GM13977 (cell line): ENCODE data around the gene TRMT112.

Experiments
- DNase-seq: peaks from one replicate; pipeline ENCODE4 v3.0.0; 2012; ENCODE audit warnings: low spot score
- in situ Hi-C: fragments of 300-500 bp; cut with MboI; formaldehyde crosslinking; loops from one replicate; pipeline ENCODE4 v1.12.0; 2022; ENCODE audit warnings: low sequenced_read_pairs, low pct_unique_long_range_greater_than_20kb, mixed read lengths, inconsistent platforms; ENCODE audit not compliant: unreplicated experiment
- TF ChIP-seq, protein P1 (sequence below): IDR thresholded peaks from 2 replicates; pipeline ENCODE4 v1.5.1; 2012; ENCODE audit warnings: mild to moderate bottlenecking, control low read depth; ENCODE audit not compliant: insufficient read depth; ENCODE audit errors: extremely low read depth, missing control alignments

Gene TRMT112

DNA sequence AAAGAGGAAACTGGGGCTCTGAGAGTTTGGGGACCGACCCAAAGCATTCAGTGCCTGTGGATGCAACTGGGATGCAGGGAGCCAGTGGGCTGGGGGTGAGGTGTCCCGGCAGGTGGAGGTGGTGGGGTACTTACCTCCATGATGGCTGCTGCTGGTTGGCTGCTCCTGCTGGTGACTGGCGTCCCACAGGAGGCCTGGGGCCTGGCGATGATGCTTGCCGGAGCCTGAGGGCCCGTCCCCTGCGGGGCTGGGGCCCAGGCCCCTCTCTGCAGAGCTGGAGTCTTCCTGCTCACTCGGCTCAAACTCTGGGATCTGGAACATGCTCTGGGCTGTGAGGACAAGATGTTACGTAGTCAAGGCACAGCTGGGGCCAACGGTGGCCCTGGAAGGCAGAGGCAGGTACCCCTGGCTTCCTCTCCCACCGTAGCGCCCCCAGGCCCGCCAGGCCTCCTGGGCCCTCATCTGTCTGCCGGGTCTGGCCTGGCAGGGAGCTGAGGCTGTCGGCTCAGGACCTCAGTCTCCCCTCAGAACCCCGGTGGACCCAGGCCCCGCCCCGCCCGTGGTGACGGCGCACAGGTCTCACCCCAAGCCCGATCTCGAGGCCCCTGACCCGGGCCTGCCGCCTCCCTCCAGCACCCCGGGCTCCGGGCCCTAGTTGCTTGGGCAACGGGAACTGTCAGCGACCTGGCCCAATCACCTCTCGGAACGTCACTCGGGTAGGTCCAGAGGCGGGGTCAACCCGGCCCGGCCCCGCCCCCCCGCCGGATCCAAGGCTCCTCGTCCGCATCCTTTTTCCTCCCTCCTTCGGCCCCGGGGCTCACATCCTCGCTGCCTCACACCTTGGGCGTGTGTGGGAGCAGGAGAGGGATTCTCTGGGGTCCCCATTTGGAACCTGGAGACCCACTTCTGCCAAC, 33.1 kb downstream of the TRMT112 start, which contains the start of gene BAD:
TSS of gene BAD (minus strand) at position 618 of the 914 bp plus-strand sequence. CDS start at position 321, 297 bp downstream.
- DNase-seq = peak; percentile 99
- in situ Hi-C loops = no loop called here
- TF ChIP-seq, protein P1, sequence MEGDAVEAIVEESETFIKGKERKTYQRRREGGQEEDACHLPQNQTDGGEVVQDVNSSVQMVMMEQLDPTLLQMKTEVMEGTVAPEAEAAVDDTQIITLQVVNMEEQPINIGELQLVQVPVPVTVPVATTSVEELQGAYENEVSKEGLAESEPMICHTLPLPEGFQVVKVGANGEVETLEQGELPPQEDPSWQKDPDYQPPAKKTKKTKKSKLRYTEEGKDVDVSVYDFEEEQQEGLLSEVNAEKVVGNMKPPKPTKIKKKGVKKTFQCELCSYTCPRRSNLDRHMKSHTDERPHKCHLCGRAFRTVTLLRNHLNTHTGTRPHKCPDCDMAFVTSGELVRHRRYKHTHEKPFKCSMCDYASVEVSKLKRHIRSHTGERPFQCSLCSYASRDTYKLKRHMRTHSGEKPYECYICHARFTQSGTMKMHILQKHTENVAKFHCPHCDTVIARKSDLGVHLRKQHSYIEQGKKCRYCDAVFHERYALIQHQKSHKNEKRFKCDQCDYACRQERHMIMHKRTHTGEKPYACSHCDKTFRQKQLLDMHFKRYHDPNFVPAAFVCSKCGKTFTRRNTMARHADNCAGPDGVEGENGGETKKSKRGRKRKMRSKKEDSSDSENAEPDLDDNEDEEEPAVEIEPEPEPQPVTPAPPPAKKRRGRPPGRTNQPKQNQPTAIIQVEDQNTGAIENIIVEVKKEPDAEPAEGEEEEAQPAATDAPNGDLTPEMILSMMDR = no peak

DNA sequence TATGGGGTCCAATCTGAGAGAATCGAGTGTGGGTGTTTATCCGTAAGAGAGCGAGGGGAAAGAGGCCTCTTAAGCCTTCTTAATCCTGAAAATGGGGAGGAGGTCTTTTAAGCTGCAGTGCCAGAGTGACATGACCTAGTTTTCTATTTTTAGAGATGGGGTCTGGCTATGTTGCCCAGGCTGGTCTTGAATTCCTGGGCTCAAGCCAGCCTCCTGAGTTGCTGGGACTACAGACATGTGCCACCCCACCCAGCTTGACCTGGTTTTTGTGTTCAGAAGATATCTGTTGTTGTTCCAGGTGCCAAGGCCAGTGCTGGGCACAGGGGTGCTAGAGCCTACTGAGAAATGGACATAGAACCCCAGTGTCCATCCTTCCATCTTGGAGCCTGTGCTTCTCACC, 34.3 kb downstream of the TRMT112 start:
- in situ Hi-C loops = no loop called here
- TF ChIP-seq, protein P1 = no peak

DNA sequence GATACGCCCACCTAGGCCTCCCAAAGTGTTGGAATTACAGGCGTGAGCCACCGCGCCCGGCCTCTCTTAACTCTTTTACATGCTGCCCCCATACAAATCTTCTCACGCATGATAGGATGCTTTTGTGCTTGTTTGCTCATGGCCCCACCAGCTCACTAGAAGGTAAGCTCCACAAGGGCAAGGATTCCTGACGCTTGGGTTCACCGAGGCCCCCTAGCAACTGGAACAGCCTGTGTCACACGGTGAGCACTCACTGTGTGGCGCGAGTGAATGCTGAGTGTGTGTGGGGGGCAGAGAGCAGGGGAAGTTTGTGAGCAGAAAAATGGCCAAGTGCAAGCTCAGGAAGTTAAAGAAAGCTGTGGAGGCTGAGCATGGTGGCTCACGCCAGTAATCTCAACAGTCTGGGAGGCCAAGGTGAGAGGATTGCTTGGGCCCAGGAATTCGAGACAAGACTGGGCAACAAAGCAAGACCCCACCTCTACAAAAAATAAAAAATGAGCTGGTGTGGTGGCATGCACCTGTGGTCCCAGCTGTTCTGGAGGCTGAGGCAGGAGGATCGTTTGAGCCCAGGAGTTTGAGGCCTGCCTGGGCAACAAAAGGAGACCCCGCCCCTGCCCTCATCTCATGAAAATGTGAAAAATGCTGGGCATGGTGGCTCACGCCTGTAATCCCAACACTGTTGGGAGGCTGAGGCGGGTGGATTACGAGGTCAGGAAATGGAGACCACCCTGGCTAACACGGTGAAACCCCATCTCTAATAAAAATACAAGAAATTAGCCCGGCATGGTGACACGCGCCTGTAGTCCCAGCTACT, 35.2 kb downstream of the TRMT112 start:
- in situ Hi-C loops = no loop called here
- TF ChIP-seq, protein P1 = no peak
- no peak for DNase-seq

More for the DNA sequence above, 34.3 kb downstream of the TRMT112 start:
- no peak for DNase-seq

DNA sequence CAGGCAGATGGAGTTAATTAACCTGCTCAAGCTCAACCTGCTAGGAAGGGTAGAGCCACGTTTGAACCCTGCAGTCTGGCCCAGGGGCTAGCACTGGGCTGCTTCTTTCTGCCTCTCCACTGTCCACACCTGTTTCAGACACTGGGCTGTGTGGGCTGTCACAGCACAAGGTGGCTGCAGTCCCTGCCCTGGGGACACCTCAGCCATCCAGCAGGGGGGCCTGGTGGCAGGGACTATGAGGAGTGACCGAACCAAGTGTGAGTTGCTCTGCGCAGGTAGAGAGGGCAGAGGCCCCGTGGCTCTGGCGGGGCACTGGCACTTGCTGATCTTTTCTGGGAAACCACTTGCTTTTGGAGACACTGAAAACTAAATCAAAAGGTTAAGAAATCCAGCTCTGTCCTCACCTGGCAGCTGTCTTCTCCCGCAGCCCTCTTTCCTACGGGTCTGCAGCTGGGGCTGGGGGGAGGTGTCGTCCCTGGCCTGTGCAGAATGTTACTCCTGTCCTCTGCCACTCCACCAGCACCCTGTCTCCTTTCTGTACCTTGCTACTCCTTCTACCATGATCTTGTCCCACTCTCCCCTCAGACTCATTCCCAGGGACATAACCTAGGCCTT, 38.7 kb downstream of the TRMT112 start:
- TF ChIP-seq, protein P1 = no peak
- no peak for DNase-seq
- in situ Hi-C loops = no loop called here

DNA sequence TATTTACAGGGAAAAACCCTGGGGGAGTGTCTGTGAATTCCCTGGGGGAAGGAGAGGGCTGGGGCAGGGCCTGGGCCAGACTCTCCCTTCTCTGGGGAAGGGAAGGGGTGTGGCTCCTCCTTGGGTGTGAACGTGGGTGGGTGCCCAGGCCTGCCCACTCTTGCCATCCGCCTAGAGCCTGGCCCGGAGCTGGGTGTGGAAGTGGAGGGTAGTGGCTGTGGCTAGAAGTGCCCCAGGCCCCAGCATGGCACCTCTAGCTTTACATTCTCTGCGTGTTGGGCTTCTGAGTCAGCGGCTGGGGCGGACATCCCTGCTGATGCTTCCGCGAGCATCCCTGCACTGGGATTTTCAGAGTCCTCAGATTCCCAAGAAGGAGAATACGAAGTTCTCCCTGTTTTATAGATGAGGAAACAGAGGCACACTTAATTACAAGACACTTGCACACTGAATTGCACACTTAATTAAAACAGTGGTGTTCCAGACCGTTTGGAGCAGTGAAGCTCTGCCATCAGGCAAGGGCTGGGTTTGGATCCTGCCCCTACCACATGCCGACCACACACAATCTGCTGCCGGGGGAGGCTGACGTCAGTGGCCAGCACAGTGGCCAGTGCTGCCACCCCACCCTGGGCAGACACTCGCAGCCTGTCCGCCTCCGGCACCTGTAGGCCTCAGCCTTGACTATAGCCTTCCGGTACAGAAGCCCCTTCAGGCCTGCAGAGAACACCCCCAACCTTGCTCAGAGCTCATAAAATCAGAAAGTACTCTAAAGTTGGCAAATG, 40.5 kb downstream of the TRMT112 start:
- in situ Hi-C loops = no loop called here
- DNase-seq = no peak
- TF ChIP-seq, protein P1 = no peak
